AG04450 (cell line): ENCODE results near the gene LIN9. TPM values are rescaled to one million over a fixed set of nuclear protein-coding genes. Genes with fewer than 3 reads are reported as not detected.

ENCODE experiments used
- CTCF ChIA-PET: fragments of 300-600, 350-600 bp; formaldehyde crosslinking; extraction: SDS; loops from one replicate; lab custom pipeline; 2022; ENCODE audit warnings: antibody characterized with exemption, inconsistent platforms; lab: Charles Lee
- POLR2A ChIA-PET: fragments of 350-600 bp; formaldehyde crosslinking; extraction: SDS; loops from one replicate; lab custom pipeline; 2021; ENCODE audit warnings: antibody characterized with exemption, inconsistent platforms; lab: Yijun Ruan, JAX
- DNase-seq: peaks from one replicate; pipeline ENCODE4 v3.0.0-alpha.2; 2011; ENCODE audit warnings: low read depth, low spot score
- H3K27ac ChIP-seq: one replicate; pipeline ENCODE4 v1.5.1; 2012; ENCODE audit warnings: low read depth, low read length, control low read depth
- H3K27me3 ChIP-seq: one replicate; pipeline ENCODE4 v1.6.0; 2012; ENCODE audit warnings: low read length; ENCODE audit not compliant: control insufficient read depth, insufficient read depth
- H3K4me3 ChIP-seq: 2 replicates; pipeline ENCODE4 v1.5.1; 2011; ENCODE audit warnings: mild to moderate bottlenecking, low read depth, low read length, control low read depth
- H3K9me3 ChIP-seq: 2 replicates; pipeline ENCODE4 v1.5.1; 2012; ENCODE audit warnings: low read length; ENCODE audit not compliant: control insufficient read depth, insufficient read depth
- CTCF ChIP-seq: IDR thresholded peaks from 2 replicates; pipeline ENCODE4 v1.5.1; 2011; ENCODE audit warnings: low read depth, low read length, control low read depth, inconsistent platforms
- polyA plus RNA-seq: library from polyadenylated mRNA; depleted of rRNA; stranded (reverse); fragments of >200 nt; gene quantifications from 2 replicates; pipeline ENCODE4 v1.2.3, GENCODE V29; 2011

The LIN9 gene
- polyA plus RNA-seq, 1 experiment: 2.2 TPM

- ChIA-PET POLR2A (no interaction called here), CTCF (interaction anchor here (0.6 to 1.6 kb wide), 4 partner anchors 10 to 183 kb away, joined by 3 to 15 read pairs (median 4); no protein-coding TSS in a partner anchor)
- Histone ChIP-seq H3K27me3 (peaks cover 6% of the 10 kb centered on the region), H3K27ac (no peak overlapping the region), H3K4me3 (no peak overlapping the region), H3K9me3 (no peaks in the 10 kb centered on the region)
- no peak for DNase-seq
- no peak for TF ChIP-seq CTCF
These were observed 106.7 kb downstream of the LIN9 start for GRCh38 chr1:226202246-226202645.

GRCh38 chr1:226201029-226201593 lies 107.9 kb downstream of the LIN9 start:
- no peak overlapping the region for H3K27ac ChIP-seq
- peak; percentile 53 for TF ChIP-seq CTCF
- ChIA-PET CTCF (interaction anchor here (0.7 to 8.3 kb wide), 5 partner anchors 34 to 136 kb away, joined by 3 to 184 read pairs (median 7); no protein-coding TSS in a partner anchor), POLR2A (no interaction called here)
- no peak overlapping the region for H3K4me3 ChIP-seq
- no peaks in the 10 kb centered on the region for H3K9me3 ChIP-seq
- no peak for DNase-seq
- peaks cover 6% of the 10 kb centered on the region for H3K27me3 ChIP-seq

- TF ChIP-seq CTCF: no peak
- Histone ChIP-seq H3K27ac (no peak overlapping the region), H3K4me3 (no peak overlapping the region), H3K27me3 (peaks cover 6% of the 10 kb centered on the region), H3K9me3 (no peaks in the 10 kb centered on the region)
- CTCF ChIA-PET: interaction anchor here (1.0 to 8.3 kb wide), 4 partner anchors 31 to 135 kb away, joined by 3 to 184 read pairs (median 8); no protein-coding TSS in a partner anchor
- POLR2A ChIA-PET: no interaction called here
- DNase-seq: no peak
These were observed 109.0 kb downstream of the LIN9 start for GRCh38 chr1:226199971-226200370.

GRCh38 chr1:226195144-226195543 lies 113.8 kb downstream of the LIN9 start:
- TF ChIP-seq CTCF: no peak
- CTCF ChIA-PET: interaction anchor here (1.1 to 8.3 kb wide), 2 partner anchors 70 to 130 kb away, joined by 4 to 184 read pairs; no protein-coding TSS in a partner anchor
- no peak overlapping the region for H3K27ac ChIP-seq
- H3K4me3 ChIP-seq: no peak overlapping the region
- POLR2A ChIA-PET: no interaction called here
- H3K9me3 ChIP-seq: no peaks in the 10 kb centered on the region
- peaks cover 2% of the 10 kb centered on the region for H3K27me3 ChIP-seq
- no peak for DNase-seq

GRCh38 chr1:226187380-226187779 lies 121.6 kb downstream of the LIN9 start:
- no peak overlapping the region; the same call in 1 of the 2 replicates for H3K4me3 ChIP-seq
- H3K9me3 ChIP-seq: no peaks in the 10 kb centered on the region
- TF ChIP-seq CTCF: no peak
- DNase-seq: no peak
- POLR2A ChIA-PET: no interaction called here
- H3K27me3 ChIP-seq: no peaks in the 10 kb centered on the region
- H3K27ac ChIP-seq: no peak overlapping the region
- CTCF ChIA-PET: no interaction called here
